ENCODE measurements around the gene CPLX4.

Gene CPLX4, protein sequence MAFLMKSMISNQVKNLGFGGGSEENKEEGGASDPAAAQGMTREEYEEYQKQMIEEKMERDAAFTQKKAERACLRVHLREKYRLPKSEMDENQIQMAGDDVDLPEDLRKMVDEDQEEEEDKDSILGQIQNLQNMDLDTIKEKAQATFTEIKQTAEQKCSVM

DNA sequence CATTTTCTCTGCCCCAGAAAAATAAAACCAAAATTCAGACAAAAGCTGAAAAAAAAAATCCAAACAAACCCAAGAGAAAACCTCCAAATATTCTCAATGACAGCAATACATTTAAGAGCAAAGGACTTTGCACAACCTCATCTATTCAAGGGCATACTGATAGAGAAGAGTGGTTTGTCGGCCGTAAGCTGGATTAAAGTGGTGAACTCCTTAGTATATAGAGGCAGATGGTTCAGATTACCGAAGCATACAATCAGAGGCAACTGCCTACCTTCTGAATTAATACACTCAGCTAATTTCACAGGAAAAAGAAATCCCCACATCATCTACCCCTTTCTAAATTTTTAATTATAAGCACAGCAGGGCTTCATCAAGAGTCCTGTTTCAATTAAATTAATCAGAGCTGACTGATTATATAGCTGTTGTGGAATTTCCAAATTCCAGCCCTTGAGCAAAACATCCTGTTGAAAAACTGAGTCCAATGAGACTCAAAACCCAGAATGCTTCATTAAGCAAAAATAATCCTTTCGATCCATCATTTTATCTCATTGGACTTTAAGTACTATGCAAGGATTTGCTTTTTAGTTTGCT, at the start of gene CPLX4:
Gene CPLX4, minus strand, starts transcription at position 190 of the 591 bp plus-strand sequence. Its CDS starts 187 bp downstream, at position 3.
- no peak for DNase-seq (ENCODE audit: low read depth in 3 of 3)

- no peak for DNase-seq (ENCODE audit: low read depth in 3 of 3)
Observed at GRCh38 chr18:59360381-59360780, 41.9 kb upstream of the CPLX4 start.

- peak in 1 of 3 experiments; percentile 2 for DNase-seq (ENCODE audit: low read depth in 3 of 3)
Observed at GRCh38 chr18:59359576-59359952, 41.1 kb upstream of the CPLX4 start.

GRCh38 chr18:59358712-59359575, 40.5 kb upstream of the CPLX4 start, which contains the start of gene LMAN1:
LMAN1 (minus strand) TSS chr18:59359265; CDS start chr18:59359244, 21 bp downstream.
- peak; percentile 80 to 95 (median 90) for DNase-seq (ENCODE audit: low read depth in 3 of 3)

DNA sequence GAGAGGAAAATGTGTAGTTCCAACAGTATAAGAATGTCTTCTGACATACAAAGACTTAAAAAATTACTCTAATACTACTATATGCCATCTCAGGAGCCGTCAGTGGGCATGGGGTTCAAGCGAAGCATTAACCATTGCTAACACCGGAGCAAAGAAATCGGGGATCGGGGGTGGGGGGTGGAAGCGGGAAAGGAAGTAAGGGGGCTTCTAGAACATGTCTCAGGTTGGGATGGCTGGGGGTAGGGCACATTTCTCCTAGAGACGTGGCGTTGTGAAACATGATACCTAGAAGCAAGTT, 39.9 kb upstream of the CPLX4 start:
- peak in 1 of 3 experiments; percentile 21 for DNase-seq (ENCODE audit: low read depth in 3 of 3)

- peak in 1 of 3 experiments; percentile 1 for DNase-seq (ENCODE audit: low read depth in 3 of 3)
Observed at GRCh38 chr18:59357928-59358327, 39.5 kb upstream of the CPLX4 start.

- no peak for DNase-seq (ENCODE audit: low read depth in 3 of 3)
Observed at GRCh38 chr18:59354731-59355130, 36.3 kb upstream of the CPLX4 start.

GRCh38 chr18:59353079-59353680, 34.7 kb upstream of the CPLX4 start:
- DNase-seq (ENCODE audit: low read depth in 3 of 3): no peak

DNA sequence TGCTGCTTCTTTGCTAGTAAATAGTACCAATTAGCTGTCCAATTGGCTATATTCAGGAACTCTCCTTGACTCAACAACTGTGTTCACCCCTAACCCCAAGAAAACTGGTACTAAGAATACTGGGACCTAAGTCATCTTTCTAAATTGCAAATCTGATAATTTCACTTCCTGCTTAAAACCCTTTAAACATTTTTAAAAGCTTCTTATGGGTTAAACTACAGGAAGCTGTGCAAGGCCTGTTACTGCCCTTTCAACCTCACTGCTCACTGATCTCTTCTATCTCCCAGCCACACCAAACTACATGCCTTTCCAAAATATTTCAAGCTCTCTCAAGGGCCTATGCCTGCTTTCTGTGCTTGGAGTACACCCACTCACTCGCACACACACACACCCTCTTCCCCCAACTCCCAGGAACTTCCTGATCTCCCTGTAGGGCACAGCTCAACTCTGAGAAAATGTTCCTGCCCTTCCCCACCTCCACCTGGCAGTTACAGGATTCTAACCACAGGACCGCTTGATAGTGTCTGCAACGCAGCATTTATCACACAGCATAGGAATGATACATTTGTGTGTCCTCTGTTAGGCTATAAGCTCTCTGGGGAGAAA, 33.9 kb upstream of the CPLX4 start:
- no peak for DNase-seq (ENCODE audit: low read depth in 3 of 3)

GRCh38 chr18:59345556-59345955, 27.1 kb upstream of the CPLX4 start:
- DNase-seq (ENCODE audit: low read depth in 3 of 3): no peak

- DNase-seq (ENCODE audit: low read depth in 3 of 3): no peak
Observed at GRCh38 chr18:59344996-59345395, 26.5 kb upstream of the CPLX4 start.

DNA sequence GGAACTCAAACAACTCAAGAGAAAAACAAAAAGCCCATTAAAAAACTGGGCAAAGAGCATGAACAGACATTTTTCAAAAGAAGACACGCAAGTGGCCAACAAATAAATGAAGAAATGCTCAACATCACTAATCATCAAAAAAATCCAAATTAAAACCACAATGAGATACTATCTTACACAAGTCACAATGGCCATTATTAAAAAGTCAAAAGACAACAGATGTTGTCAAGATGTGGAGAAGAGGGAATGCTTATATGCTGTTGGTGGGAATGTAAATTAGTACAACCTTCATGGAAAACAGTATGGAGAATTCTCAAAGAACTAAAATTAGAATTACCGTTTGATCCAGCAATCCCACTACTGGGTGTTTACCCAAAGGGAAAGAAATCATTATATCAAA, 25.5 kb upstream of the CPLX4 start:
- no peak for DNase-seq (ENCODE audit: low read depth in 3 of 3)

- no peak for DNase-seq (ENCODE audit: low read depth in 3 of 3)
Observed at GRCh38 chr18:59340817-59341216, 22.4 kb upstream of the CPLX4 start.

DNA sequence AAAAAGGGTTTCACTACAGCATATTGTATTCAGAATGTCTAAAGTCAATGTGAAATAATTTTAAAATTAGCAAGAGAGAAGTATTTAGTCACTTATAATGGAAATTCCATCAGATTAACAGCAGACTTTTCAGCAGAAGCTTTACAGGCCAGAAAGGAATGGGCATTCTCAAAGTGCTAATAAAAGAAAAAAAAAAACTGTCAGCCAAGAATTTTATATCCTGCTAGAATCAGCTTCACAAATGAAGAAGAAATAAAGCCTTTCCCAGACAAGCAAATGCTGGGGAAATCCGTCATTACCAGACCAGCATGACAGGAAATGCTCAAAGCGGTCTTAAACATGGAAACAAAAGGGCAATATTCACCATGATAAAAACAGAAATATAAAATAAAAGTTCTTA, 21.9 kb upstream of the CPLX4 start:
- no peak for DNase-seq (ENCODE audit: low read depth in 3 of 3)

GRCh38 chr18:59332986-59333385, 14.5 kb upstream of the CPLX4 start:
- no peak for DNase-seq (ENCODE audit: low read depth in 3 of 3)

GRCh38 chr18:59328683-59329082, 10.2 kb upstream of the CPLX4 start:
- DNase-seq (ENCODE audit: low read depth in 3 of 3): no peak

DNA sequence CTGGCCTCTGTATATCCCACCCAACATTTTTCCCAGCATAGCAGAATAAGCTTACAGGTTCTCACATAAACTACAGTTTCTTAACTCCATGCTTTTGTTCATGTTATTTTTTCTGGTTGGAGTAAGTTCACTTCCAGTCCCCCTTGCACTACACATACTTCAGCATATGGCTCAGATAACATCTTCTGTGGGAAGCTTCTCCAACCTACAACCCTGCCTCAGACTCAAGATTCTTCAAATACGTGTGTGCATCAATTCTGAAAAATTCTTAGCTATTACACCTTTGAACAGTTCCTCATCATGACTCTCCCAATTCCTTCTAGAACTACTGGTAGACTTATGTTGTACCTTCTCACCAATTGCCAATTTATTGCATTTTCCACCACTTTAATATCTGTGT, 7.5 kb upstream of the CPLX4 start:
- no peak for DNase-seq (ENCODE audit: low read depth in 3 of 3)

DNA sequence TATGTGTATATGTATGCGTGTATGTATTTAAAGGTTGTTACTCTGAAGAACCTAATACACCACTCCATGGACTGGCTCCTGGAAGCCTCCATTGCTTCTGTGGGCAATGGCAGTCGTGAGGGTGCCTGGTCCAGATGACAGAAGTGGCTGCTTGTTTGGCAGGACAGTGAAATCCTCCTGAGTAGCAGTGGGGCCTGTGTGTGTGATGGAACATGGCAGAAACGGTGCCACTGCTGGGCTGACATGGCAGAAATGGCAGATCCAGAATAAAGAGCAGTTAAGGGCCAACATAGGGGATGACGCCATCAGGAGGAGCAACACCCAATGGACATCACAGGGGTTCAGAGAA, 6.1 kb upstream of the CPLX4 start:
- DNase-seq (ENCODE audit: low read depth in 3 of 3): no peak

- no peak for DNase-seq (ENCODE audit: low read depth in 3 of 3)
Observed at GRCh38 chr18:59323931-59324622, 5.6 kb upstream of the CPLX4 start.

DNA sequence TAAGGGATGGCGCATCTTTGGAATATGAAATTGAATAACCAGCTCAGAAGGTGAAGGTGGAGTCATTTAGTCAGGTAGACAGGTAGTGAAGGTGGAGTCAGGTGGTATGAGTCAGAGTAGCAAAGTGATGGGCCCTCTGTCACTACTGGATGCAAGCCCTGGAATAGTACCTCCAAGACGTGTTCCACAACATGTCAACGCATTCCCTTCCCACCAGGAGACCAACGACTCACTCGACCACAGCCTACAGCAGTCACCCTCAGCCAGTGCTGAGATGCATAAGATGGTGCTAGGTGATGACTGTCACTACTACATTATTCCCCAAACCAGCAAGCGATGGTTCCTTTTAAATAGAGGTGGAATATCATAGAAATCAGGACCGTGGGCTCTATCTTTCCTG, 6.8 kb downstream of the CPLX4 start:
- DNase-seq (ENCODE audit: low read depth in 3 of 3): no peak

DNA sequence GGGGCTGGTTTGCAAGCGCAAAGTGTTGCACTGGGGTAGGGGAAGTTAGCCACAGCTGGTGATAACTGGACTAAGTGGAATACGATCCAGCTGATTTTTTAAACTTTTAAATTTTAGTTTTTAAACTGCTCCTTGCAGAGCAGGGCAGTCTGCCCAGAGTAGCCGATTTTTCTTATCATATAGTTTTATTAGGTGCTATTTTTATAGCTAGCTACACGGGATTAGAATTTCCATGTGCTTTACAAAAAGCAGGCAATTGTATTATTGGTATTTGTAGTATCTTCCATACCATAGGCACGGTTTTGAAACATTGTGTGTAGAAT, 9.6 kb downstream of the CPLX4 start:
- no peak for DNase-seq (ENCODE audit: low read depth in 3 of 3)
